DOHH2 (cell line): ENCODE results near the gene E2F4.

ENCODE experiments used
- EZH2phosphoT487 ChIP-seq: fragments of 200-600 bp; sonication (generic); IDR thresholded peaks from 2 replicates; pipeline ENCODE4 v1.6.1; 2017; ENCODE audit warnings: borderline replicate concordance, mild to moderate bottlenecking, antibody characterized with exemption, low read length, moderate library complexity, mixed read lengths
- TF ChIP-seq, protein P1 (sequence below): fragments of 200-600 bp; sonication (generic); IDR thresholded peaks from one replicate; pipeline ENCODE4 v1.5.1; 2014; ENCODE audit warnings: antibody characterized with exemption, mild to moderate bottlenecking, low read depth, low read length; ENCODE audit not compliant: poor library complexity, severe bottlenecking

DNA sequence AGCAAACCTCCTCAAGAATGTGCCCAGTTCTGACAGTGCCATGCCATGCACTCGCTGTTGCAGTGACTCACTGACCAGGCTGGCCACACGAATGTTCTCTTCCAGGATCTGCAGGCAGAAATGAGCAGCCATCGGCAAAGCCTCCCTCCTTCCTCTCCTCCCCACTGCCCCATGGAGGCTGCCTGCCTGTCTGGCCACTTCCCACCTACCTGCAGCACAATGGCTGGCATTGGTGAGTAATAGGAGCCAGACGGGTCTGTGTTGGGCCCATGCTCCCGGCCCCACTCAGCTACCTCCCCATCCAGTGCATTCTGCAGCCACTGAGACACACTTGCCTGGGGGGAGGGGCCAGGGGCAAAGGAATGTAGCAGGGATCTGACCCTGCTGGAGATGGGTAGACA, 5.4 kb upstream of the E2F4 start:
- TF ChIP-seq EZH2phosphoT487: no peak
- TF ChIP-seq, protein P1, sequence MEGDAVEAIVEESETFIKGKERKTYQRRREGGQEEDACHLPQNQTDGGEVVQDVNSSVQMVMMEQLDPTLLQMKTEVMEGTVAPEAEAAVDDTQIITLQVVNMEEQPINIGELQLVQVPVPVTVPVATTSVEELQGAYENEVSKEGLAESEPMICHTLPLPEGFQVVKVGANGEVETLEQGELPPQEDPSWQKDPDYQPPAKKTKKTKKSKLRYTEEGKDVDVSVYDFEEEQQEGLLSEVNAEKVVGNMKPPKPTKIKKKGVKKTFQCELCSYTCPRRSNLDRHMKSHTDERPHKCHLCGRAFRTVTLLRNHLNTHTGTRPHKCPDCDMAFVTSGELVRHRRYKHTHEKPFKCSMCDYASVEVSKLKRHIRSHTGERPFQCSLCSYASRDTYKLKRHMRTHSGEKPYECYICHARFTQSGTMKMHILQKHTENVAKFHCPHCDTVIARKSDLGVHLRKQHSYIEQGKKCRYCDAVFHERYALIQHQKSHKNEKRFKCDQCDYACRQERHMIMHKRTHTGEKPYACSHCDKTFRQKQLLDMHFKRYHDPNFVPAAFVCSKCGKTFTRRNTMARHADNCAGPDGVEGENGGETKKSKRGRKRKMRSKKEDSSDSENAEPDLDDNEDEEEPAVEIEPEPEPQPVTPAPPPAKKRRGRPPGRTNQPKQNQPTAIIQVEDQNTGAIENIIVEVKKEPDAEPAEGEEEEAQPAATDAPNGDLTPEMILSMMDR: no peak
